Measurements from ENCODE around the gene CDH23.

CDH23 gene

GRCh38 chr10:71751515-71752224, 354.9 kb downstream of the CDH23 start:
- DNase-seq, result no peak
- H3K4me3 ChIP-seq, result no peak overlapping the region

GRCh38 chr10:71752391-71753090, 355.8 kb downstream of the CDH23 start:
- no peaks in the 10 kb centered on the region for H3K27me3 ChIP-seq
- intact Hi-C loops (cut with DNase I; ENCODE audit: low total_unique reads), result no loop called here
- no peak for TF ChIP-seq CTCF (IDR thresholded peaks at IDR 0.05)
- peaks cover 48 to 70% (median 67%) of the 10 kb centered on the region in 3 donors for H3K36me3 ChIP-seq
- H3K4me3 ChIP-seq, result no peak overlapping the region
- no peak for DNase-seq
- H3K4me1 ChIP-seq, result peaks cover 3 to 30% (median 22%) of the 10 kb centered on the region in 4 donors
- no peak overlapping the region for H3K27ac ChIP-seq
- no peaks in the 10 kb centered on the region for H3K9me3 ChIP-seq

More at GRCh38 chr10:71751515-71752224, 354.9 kb downstream of the CDH23 start:
- no peak for TF ChIP-seq CTCF (IDR thresholded peaks at IDR 0.05)
- Histone ChIP-seq H3K9me3 (no peaks in the 10 kb centered on the region), H3K27ac (no peak overlapping the region), H3K27me3 (no peaks in the 10 kb centered on the region), H3K36me3 (peaks cover 44 to 65% (median 62%) of the 10 kb centered on the region in 3 donors), H3K4me1 (peaks cover 3 to 32% (median 28%) of the 10 kb centered on the region in 4 donors)
- intact Hi-C loops (cut with DNase I; ENCODE audit: low total_unique reads), result no loop called here

- H3K27ac ChIP-seq, result no peak overlapping the region
- H3K27me3 ChIP-seq, result no peaks in the 10 kb centered on the region
- no peak overlapping the region for H3K4me3 ChIP-seq
- H3K4me1 ChIP-seq, result peaks cover under 1 to 33% (median 18%) of the 10 kb centered on the region in 4 donors
- no peak for TF ChIP-seq CTCF (IDR thresholded peaks at IDR 0.05)
- intact Hi-C loops (cut with DNase I; ENCODE audit: low total_unique reads), result no loop called here
- H3K9me3 ChIP-seq, result no peaks in the 10 kb centered on the region
- peak in 1 of 2 donors; percentile 81 for DNase-seq
- H3K36me3 ChIP-seq, result peaks cover 56 to 77% (median 75%) of the 10 kb centered on the region in 3 donors
Measured at GRCh38 chr10:71753091-71753959, 356.6 kb downstream of the CDH23 start.

GRCh38 chr10:71753960-71754505, 357.3 kb downstream of the CDH23 start:
- Histone ChIP-seq H3K27ac (no peak overlapping the region), H3K36me3 (peaks cover 62 to 85% (median 82%) of the 10 kb centered on the region in 3 donors), H3K4me3 (no peak overlapping the region), H3K27me3 (no peaks in the 10 kb centered on the region), H3K4me1 (peaks cover 0 to 27% (median 11%) of the 10 kb centered on the region in 4 donors), H3K9me3 (no peaks in the 10 kb centered on the region)
- intact Hi-C loops (cut with DNase I; ENCODE audit: low total_unique reads), result no loop called here
- TF ChIP-seq CTCF (IDR thresholded peaks at IDR 0.05), result no peak
- DNase-seq, result no peak

- Histone ChIP-seq H3K36me3 (peaks cover 62 to 87% (median 84%) of the 10 kb centered on the region in 3 donors), H3K9me3 (no peaks in the 10 kb centered on the region), H3K4me1 (peaks cover 0 to 22% (median 5%) of the 10 kb centered on the region in 4 donors), H3K27me3 (no peaks in the 10 kb centered on the region), H3K4me3 (no peak overlapping the region), H3K27ac (no peak overlapping the region)
- intact Hi-C loops (cut with DNase I; ENCODE audit: low total_unique reads), result no loop called here
- TF ChIP-seq CTCF (IDR thresholded peaks at IDR 0.05), result no peak
- no peak for DNase-seq
Measured at GRCh38 chr10:71754562-71754961, 357.8 kb downstream of the CDH23 start.
